Smooth muscle cell (in vitro differentiated cells): Measurements from ENCODE around the gene AGFG1. TPM values are rescaled to one million over a fixed set of nuclear protein-coding genes. Genes with fewer than 3 reads are reported as not detected.

ENCODE experiments used
- DNase-seq: peaks from one replicate; lab custom pipeline; 2025; ENCODE audit not compliant: unreplicated experiment; lab: John Stamatoyannopoulos, UW
- H2AFZ ChIP-seq: fragments of 200-600 bp; sonication (generic); 2 replicates; pipeline ENCODE4 v1.6.0; 2016; ENCODE audit warnings: antibody characterized with exemption, low read depth, mild to moderate bottlenecking
- H3F3A ChIP-seq: fragments of 200-600 bp; sonication (generic); 2 replicates; pipeline ENCODE4 v1.6.0; 2017; ENCODE audit warnings: antibody characterized with exemption, low read depth
- H3K27ac ChIP-seq: fragments of 200-600 bp; sonication (generic); 2 replicates; pipeline ENCODE4 v1.5.1; 2016; ENCODE audit warnings: low read depth, mild to moderate bottlenecking
- H3K27me3 ChIP-seq: fragments of 200-600 bp; sonication (generic); 2 replicates; pipeline ENCODE4 v1.6.1; 2016; ENCODE audit warnings: low read depth, mild to moderate bottlenecking
- H3K36me3 ChIP-seq: fragments of 200-600 bp; sonication (generic); 2 replicates; pipeline ENCODE4 v1.5.1; 2016; ENCODE audit warnings: low read depth
- H3K4me1 ChIP-seq: fragments of 200-600 bp; sonication (generic); 2 replicates; pipeline ENCODE4 v1.5.1; 2016; ENCODE audit warnings: low read depth
- H3K4me2 ChIP-seq: fragments of 200-600 bp; sonication (generic); 2 replicates; pipeline ENCODE4 v1.6.0; 2016; ENCODE audit warnings: mild to moderate bottlenecking
- H3K4me3 ChIP-seq: fragments of 200-600 bp; sonication (generic); 2 replicates; pipeline ENCODE4 v1.5.1; 2016; ENCODE audit warnings: mild to moderate bottlenecking
- H3K79me2 ChIP-seq: fragments of 200-600 bp; sonication (generic); 2 replicates; pipeline ENCODE4 v1.6.0; 2016; ENCODE audit warnings: low read depth, mild to moderate bottlenecking
- H3K9ac ChIP-seq: fragments of 200-600 bp; sonication (generic); 2 replicates; pipeline ENCODE4 v1.6.0; 2016; ENCODE audit warnings: low read depth
- H3K9me3 ChIP-seq: fragments of 200-600 bp; sonication (generic); replicated peaks from 2 replicates; pipeline ENCODE4 v1.5.1; 2016; ENCODE audit warnings: low read depth
- H4K20me1 ChIP-seq: fragments of 200-600 bp; sonication (generic); 2 replicates; pipeline ENCODE4 v1.6.0; 2016; ENCODE audit warnings: low read depth
- WGBS: methylation state at CpG from one replicate; pipeline ENCODE4 v1.1.7; 2016; ENCODE audit warnings: low lambda C conversion rate; 5-methylcytosine and 5-hydroxymethylcytosine counted together
- polyA plus RNA-seq: library from polyadenylated mRNA; unstranded; fragments of >200 nt; fragmentation: Nextera tagmentation; extraction: Ambion mirVana; gene quantifications from 2 replicates; pipeline ENCODE4 v1.2.1, GENCODE V29; 2016
- total RNA-seq: library from RNA; depleted of rRNA; stranded (reverse); fragments of >200 nt; gene quantifications from 2 replicates; pipeline ENCODE4 v1.2.3, GENCODE V29; 2014
- TF ChIP-seq, protein P1 (sequence below): fragments of 200-600 bp; sonication (generic); IDR thresholded peaks from 2 replicates; pipeline ENCODE4 v1.5.1; 2017; ENCODE audit warnings: borderline replicate concordance, mild to moderate bottlenecking, antibody characterized with exemption; ENCODE audit not compliant: insufficient read depth, poor library complexity, severe bottlenecking

Gene AGFG1
- total and polyA plus RNA-seq, 2 experiments from 2014 or later, result 60.5 to 127 TPM

DNA sequence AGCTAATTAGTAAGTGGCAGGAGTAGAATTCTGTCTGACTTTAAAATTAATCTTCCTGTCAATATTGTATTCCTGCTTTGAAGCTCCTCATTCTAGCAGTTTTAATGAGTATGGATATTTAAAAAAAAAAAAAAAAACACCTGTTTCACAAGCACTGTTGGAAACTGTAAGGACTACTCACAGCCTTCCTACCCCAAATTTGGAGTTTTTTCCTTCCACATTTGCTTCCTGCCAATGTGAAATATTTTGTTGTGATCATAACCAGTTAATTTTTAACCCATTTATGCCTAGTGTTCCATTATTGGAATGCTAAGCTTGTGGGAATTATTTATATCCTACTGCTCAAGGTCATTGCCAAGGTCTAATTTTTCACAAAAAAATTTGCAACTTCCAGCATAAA is 90.6 kb downstream of the AGFG1 start:
- H3K9me3 ChIP-seq, result no peaks in the 10 kb centered on the region
- no peaks in the 10 kb centered on the region for H3K4me1 ChIP-seq
- no peak overlapping the region for H3K4me3 ChIP-seq
- H2AFZ ChIP-seq, result no peak overlapping the region
- DNase-seq, result no peak
- no peaks in the 10 kb centered on the region for H3K36me3 ChIP-seq
- peaks cover 26% of the 10 kb centered on the region for H3F3A ChIP-seq
- TF ChIP-seq, protein P1, sequence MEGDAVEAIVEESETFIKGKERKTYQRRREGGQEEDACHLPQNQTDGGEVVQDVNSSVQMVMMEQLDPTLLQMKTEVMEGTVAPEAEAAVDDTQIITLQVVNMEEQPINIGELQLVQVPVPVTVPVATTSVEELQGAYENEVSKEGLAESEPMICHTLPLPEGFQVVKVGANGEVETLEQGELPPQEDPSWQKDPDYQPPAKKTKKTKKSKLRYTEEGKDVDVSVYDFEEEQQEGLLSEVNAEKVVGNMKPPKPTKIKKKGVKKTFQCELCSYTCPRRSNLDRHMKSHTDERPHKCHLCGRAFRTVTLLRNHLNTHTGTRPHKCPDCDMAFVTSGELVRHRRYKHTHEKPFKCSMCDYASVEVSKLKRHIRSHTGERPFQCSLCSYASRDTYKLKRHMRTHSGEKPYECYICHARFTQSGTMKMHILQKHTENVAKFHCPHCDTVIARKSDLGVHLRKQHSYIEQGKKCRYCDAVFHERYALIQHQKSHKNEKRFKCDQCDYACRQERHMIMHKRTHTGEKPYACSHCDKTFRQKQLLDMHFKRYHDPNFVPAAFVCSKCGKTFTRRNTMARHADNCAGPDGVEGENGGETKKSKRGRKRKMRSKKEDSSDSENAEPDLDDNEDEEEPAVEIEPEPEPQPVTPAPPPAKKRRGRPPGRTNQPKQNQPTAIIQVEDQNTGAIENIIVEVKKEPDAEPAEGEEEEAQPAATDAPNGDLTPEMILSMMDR, result no peak
- no peaks in the 10 kb centered on the region for H4K20me1 ChIP-seq
- no peak overlapping the region for H3K4me2 ChIP-seq
- no peaks in the 10 kb centered on the region for H3K27me3 ChIP-seq
- H3K9ac ChIP-seq, result no peak overlapping the region
- no peaks in the 10 kb centered on the region for H3K79me2 ChIP-seq
- H3K27ac ChIP-seq, result no peak overlapping the region

DNA sequence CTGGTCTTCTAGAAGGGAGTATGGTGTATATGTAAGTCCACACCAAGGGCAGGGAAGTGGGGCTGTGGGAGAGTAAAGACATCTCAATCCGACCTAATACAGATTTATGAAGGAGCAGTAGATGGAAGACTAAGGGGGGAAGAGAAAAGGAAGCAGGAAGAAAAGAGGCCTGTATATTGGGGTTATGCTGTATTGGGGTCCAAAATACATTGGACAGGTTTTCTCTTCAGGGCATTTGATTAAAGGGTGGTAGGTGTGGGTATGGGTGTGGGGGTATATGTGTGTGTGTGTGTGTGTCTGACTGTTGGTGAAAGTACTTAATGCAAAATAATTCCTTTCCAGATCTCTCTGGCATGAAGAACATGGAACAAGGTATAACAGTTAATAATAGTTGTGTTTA is 93.1 kb downstream of the AGFG1 start:
- TF ChIP-seq, protein P1, result no peak
- Histone ChIP-seq H3K9ac (no peak overlapping the region), H3K4me3 (no peak overlapping the region), H3K4me2 (no peak overlapping the region), H3K27ac (peak overlapping the region; percentile 11), H3K9me3 (no peaks in the 10 kb centered on the region), H3K27me3 (no peaks in the 10 kb centered on the region), H3F3A (peaks cover 29% of the 10 kb centered on the region), H3K79me2 (no peaks in the 10 kb centered on the region), H4K20me1 (no peaks in the 10 kb centered on the region), H3K36me3 (no peaks in the 10 kb centered on the region), H2AFZ (no peak overlapping the region), H3K4me1 (no peaks in the 10 kb centered on the region)
- no peak for DNase-seq
- WGBS, result 90% methylated on average over 1 of the region's 1 CpG

DNA sequence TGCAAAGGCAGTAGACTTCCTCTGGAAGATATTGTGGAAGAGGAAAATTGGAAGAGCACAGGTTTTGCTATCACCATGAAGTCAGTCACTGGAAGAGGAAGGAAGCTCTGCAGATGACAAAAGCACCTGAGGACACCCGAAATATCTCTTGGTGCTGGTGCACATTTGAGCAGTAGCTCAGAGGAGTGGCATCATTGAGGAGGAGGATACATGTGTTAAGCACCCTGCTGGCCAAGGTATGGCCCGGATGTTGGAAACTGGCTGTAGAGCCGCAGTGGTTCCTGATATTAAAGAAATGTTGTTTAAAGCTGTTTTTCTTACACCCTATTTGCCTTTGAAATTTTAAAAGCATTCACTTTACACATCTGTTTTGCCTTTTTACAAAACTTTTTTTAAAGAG is 94.1 kb downstream of the AGFG1 start:
- H3K79me2 ChIP-seq, result no peaks in the 10 kb centered on the region
- peak overlapping the region; percentile 5 for H3K4me2 ChIP-seq
- no peaks in the 10 kb centered on the region for H3K36me3 ChIP-seq
- no peaks in the 10 kb centered on the region for H4K20me1 ChIP-seq
- H3K9ac ChIP-seq, result no peak overlapping the region
- H3K9me3 ChIP-seq, result no peaks in the 10 kb centered on the region
- DNase-seq, result no peak
- no peaks in the 10 kb centered on the region for H3K4me1 ChIP-seq
- H3F3A ChIP-seq, result peaks cover 31% of the 10 kb centered on the region
- no peak overlapping the region for H3K4me3 ChIP-seq
- WGBS, result 63% methylated on average over 3 of the region's 3 CpGs
- TF ChIP-seq, protein P1, result no peak
- H3K27me3 ChIP-seq, result no peaks in the 10 kb centered on the region
- no peak overlapping the region for H2AFZ ChIP-seq
- H3K27ac ChIP-seq, result peak overlapping the region; percentile 44

DNA sequence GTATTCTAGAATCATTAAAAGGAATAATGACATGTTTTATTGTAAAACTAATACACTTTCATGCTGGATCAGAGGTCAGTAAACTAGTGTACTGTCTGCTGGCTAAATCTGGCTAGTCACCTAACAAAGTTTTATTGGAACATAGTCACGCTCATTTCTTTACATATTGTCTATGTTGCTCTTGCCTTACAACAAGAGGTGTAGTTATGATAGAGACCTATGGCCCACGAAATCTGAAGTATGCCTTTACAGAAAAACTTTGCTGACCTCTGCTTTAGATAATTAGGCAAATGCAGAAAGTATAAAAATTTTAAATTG is 96.9 kb downstream of the AGFG1 start:
- Histone ChIP-seq H3K27me3 (no peaks in the 10 kb centered on the region), H3K36me3 (no peaks in the 10 kb centered on the region), H3K4me2 (no peak overlapping the region), H3F3A (peaks cover 22% of the 10 kb centered on the region), H3K4me3 (no peak overlapping the region), H2AFZ (no peak overlapping the region), H3K4me1 (no peaks in the 10 kb centered on the region), H3K79me2 (no peaks in the 10 kb centered on the region), H4K20me1 (no peaks in the 10 kb centered on the region), H3K9ac (no peak overlapping the region), H3K27ac (no peak overlapping the region), H3K9me3 (no peaks in the 10 kb centered on the region)
- TF ChIP-seq, protein P1, result no peak
- no peak for DNase-seq
- 95% methylated on average over 2 of the region's 2 CpGs for WGBS
